Activated CD4-positive, alpha-beta memory T cell treated with anti-CD3 and anti-CD28 coated beads for 36 hours (primary cell): ENCODE measurements around the gene PPP6R1. TPM values are rescaled to one million over a fixed set of nuclear protein-coding genes. Genes with fewer than 3 reads are reported as not detected.

ENCODE experiments used
- CTCF ChIA-PET: fragments of 350-600 bp; sonication (Branson Sonifier 250); formaldehyde crosslinking; loops from one replicate; lab custom pipeline; 2021; ENCODE audit warnings: antibody characterized with exemption, inconsistent platforms; lab: Charles Lee
- POLR2A ChIA-PET: fragments of 350-600 bp; sonication (Branson Sonifier 250); formaldehyde crosslinking; loops from one replicate; lab custom pipeline; 2021; ENCODE audit warnings: antibody characterized with exemption; lab: Charles Lee
- DNase-seq: peaks from one replicate; pipeline ENCODE4 v3.0.0-alpha.2; 2020
- H3K27ac Mint-ChIP-seq: one replicate; pipeline ENCODE4 v1.8.0; 2021; ENCODE audit warnings: mixed read lengths
- H3K27me3 Mint-ChIP-seq: one replicate; pipeline ENCODE4 v1.8.0; 2021; ENCODE audit warnings: mixed read lengths
- H3K36me3 Mint-ChIP-seq: one replicate; pipeline ENCODE4 v1.8.0; 2021; ENCODE audit warnings: mixed read lengths
- H3K4me1 Mint-ChIP-seq: one replicate; pipeline ENCODE4 v1.8.0; 2021; ENCODE audit warnings: low read depth, mixed read lengths
- H3K4me3 Mint-ChIP-seq: one replicate; pipeline ENCODE4 v1.8.0; 2021; ENCODE audit warnings: mild to moderate bottlenecking, mixed read lengths
- H3K9me3 Mint-ChIP-seq: one replicate; pipeline ENCODE4 v1.8.0; 2021; ENCODE audit warnings: mixed read lengths
- intact Hi-C: fragments of 100-400 bp; cut with micrococcal nuclease; formaldehyde crosslinking; loops from one replicate; pipeline ENCODE4 v1.15.1; 2023
- total RNA-seq, 2 experiments: library from RNA; stranded (reverse); gene quantifications; one replicate each; pipeline ENCODE4 v1.2.3, GENCODE V29; 2021

Gene PPP6R1
- total RNA-seq, 2 experiments from 2014 or later: 180 to 200 TPM

- intact Hi-C loops: no loop called here
- Mint-ChIP-seq H3K9me3 (no peaks in the 10 kb centered on the region), H3K36me3 (peaks cover 25% of the 10 kb centered on the region), H3K27ac (no peak overlapping the region), H3K4me1 (peaks cover 36% of the 10 kb centered on the region), H3K4me3 (no peak overlapping the region), H3K27me3 (no peaks in the 10 kb centered on the region)
- CTCF ChIA-PET: interaction anchor here (0.7 kb wide), 2 partner anchors 54 to 256 kb away, joined by 3 read pairs; no protein-coding TSS in a partner anchor
- no peak for DNase-seq
- POLR2A ChIA-PET: interaction anchor here (1.1 kb wide), 1 partner anchor 9 kb away, joined by 3 read pairs; no protein-coding TSS in a partner anchor
These were observed 11.2 kb downstream of the PPP6R1 start for GRCh38 chr19:55247621-55248099.

- no peak overlapping the region for H3K27ac Mint-ChIP-seq
- peaks cover 27% of the 10 kb centered on the region for H3K36me3 Mint-ChIP-seq
- CTCF ChIA-PET: no interaction called here
These were observed 12.1 kb downstream of the PPP6R1 start for GRCh38 chr19:55246462-55247451.

GRCh38 chr19:55245236-55245904 lies 13.4 kb downstream of the PPP6R1 start:
- Mint-ChIP-seq H3K9me3 (no peaks in the 10 kb centered on the region), H3K36me3 (peaks cover 23% of the 10 kb centered on the region), H3K4me1 (peaks cover 15% of the 10 kb centered on the region), H3K27ac (no peak overlapping the region), H3K4me3 (no peak overlapping the region), H3K27me3 (no peaks in the 10 kb centered on the region)
- POLR2A ChIA-PET: no interaction called here
- CTCF ChIA-PET: no interaction called here
- intact Hi-C loops: no loop called here
- no peak for DNase-seq

More at GRCh38 chr19:55246462-55247451, 12.1 kb downstream of the PPP6R1 start:
- H3K4me3 Mint-ChIP-seq: no peak overlapping the region
- POLR2A ChIA-PET: interaction anchor here (0.6 to 0.7 kb wide), 2 partner anchors 54 to 389 kb away, joined by 5 to 8 read pairs; no protein-coding TSS in a partner anchor
- no peak for DNase-seq
- no peaks in the 10 kb centered on the region for H3K27me3 Mint-ChIP-seq
- peaks cover 29% of the 10 kb centered on the region for H3K4me1 Mint-ChIP-seq
- intact Hi-C loops: no loop called here
- no peaks in the 10 kb centered on the region for H3K9me3 Mint-ChIP-seq

GRCh38 chr19:55244004-55244680 lies 14.7 kb downstream of the PPP6R1 start:
- H3K4me3 Mint-ChIP-seq: no peak overlapping the region
- DNase-seq: no peak
- no peaks in the 10 kb centered on the region for H3K9me3 Mint-ChIP-seq
- H3K27me3 Mint-ChIP-seq: no peaks in the 10 kb centered on the region
- intact Hi-C loops: no loop called here
- POLR2A ChIA-PET: interaction anchor here (1.0 kb wide), 1 partner anchor 163 kb away, joined by 3 read pairs; no protein-coding TSS in a partner anchor
- H3K27ac Mint-ChIP-seq: no peak overlapping the region
- peaks cover 28% of the 10 kb centered on the region for H3K36me3 Mint-ChIP-seq
- H3K4me1 Mint-ChIP-seq: peaks cover 14% of the 10 kb centered on the region
- CTCF ChIA-PET: interaction anchor here (0.6 kb wide), 1 partner anchor 380 kb away, joined by 3 read pairs; the partner anchor contains the start of gene ZNF784

- ChIA-PET POLR2A (no interaction called here), CTCF (no interaction called here)
- Mint-ChIP-seq H3K27me3 (no peaks in the 10 kb centered on the region), H3K4me3 (no peak overlapping the region), H3K4me1 (peaks cover 2% of the 10 kb centered on the region), H3K36me3 (peaks cover 33% of the 10 kb centered on the region), H3K27ac (peak overlapping the region; percentile 52), H3K9me3 (no peaks in the 10 kb centered on the region)
- DNase-seq: no peak
- intact Hi-C loops: no loop called here
These were observed 16.3 kb downstream of the PPP6R1 start for GRCh38 chr19:55242517-55242916.

GRCh38 chr19:55241935-55242464 lies 16.8 kb downstream of the PPP6R1 start:
- no peaks in the 10 kb centered on the region for H3K27me3 Mint-ChIP-seq
- H3K9me3 Mint-ChIP-seq: no peaks in the 10 kb centered on the region
- H3K4me1 Mint-ChIP-seq: peaks cover 2% of the 10 kb centered on the region
- ChIA-PET POLR2A (no interaction called here), CTCF (no interaction called here)
- peaks cover 38% of the 10 kb centered on the region for H3K36me3 Mint-ChIP-seq
- intact Hi-C loops: no loop called here
- H3K27ac Mint-ChIP-seq: no peak overlapping the region
- H3K4me3 Mint-ChIP-seq: no peak overlapping the region
- DNase-seq: no peak

GRCh38 chr19:55241143-55241934 lies 17.5 kb downstream of the PPP6R1 start:
- H3K4me1 Mint-ChIP-seq: peaks cover 2% of the 10 kb centered on the region
- H3K9me3 Mint-ChIP-seq: no peaks in the 10 kb centered on the region
- intact Hi-C loops: no loop called here
- H3K27ac Mint-ChIP-seq: no peak overlapping the region
- ChIA-PET POLR2A (no interaction called here), CTCF (no interaction called here)
- peaks cover 45% of the 10 kb centered on the region for H3K36me3 Mint-ChIP-seq
- no peaks in the 10 kb centered on the region for H3K27me3 Mint-ChIP-seq
- H3K4me3 Mint-ChIP-seq: no peak overlapping the region
- DNase-seq: no peak

GRCh38 chr19:55240713-55241020 lies 18.1 kb downstream of the PPP6R1 start:
- Mint-ChIP-seq H3K36me3 (peaks cover 48% of the 10 kb centered on the region), H3K27me3 (no peaks in the 10 kb centered on the region), H3K9me3 (no peaks in the 10 kb centered on the region), H3K4me3 (no peak overlapping the region), H3K27ac (no peak overlapping the region), H3K4me1 (peaks cover 2% of the 10 kb centered on the region)
- CTCF ChIA-PET: no interaction called here
- POLR2A ChIA-PET: no interaction called here
- no peak for DNase-seq
- intact Hi-C loops: no loop called here

GRCh38 chr19:55239004-55239403 lies 19.8 kb downstream of the PPP6R1 start:
- CTCF ChIA-PET: no interaction called here
- Mint-ChIP-seq H3K9me3 (no peaks in the 10 kb centered on the region), H3K27ac (no peak overlapping the region), H3K4me3 (no peak overlapping the region), H3K36me3 (peaks cover 55% of the 10 kb centered on the region), H3K27me3 (no peaks in the 10 kb centered on the region), H3K4me1 (peaks cover 2% of the 10 kb centered on the region)
- no peak for DNase-seq
- intact Hi-C loops: no loop called here
- POLR2A ChIA-PET: no interaction called here

- Mint-ChIP-seq H3K4me1 (peaks cover 2% of the 10 kb centered on the region), H3K27me3 (no peaks in the 10 kb centered on the region), H3K9me3 (no peaks in the 10 kb centered on the region), H3K4me3 (no peak overlapping the region), H3K36me3 (peaks cover 58% of the 10 kb centered on the region), H3K27ac (no peak overlapping the region)
- DNase-seq: no peak
- intact Hi-C loops: no loop called here
- POLR2A ChIA-PET: no interaction called here
- CTCF ChIA-PET: no interaction called here
These were observed 20.8 kb downstream of the PPP6R1 start for GRCh38 chr19:55238030-55238429.

- intact Hi-C loops: no loop called here
- H3K27ac Mint-ChIP-seq: no peak overlapping the region
- POLR2A ChIA-PET: no interaction called here
These were observed 25.8 kb downstream of the PPP6R1 start for GRCh38 chr19:55232986-55233385.

More at GRCh38 chr19:55232986-55233385, 25.8 kb downstream of the PPP6R1 start:
- H3K9me3 Mint-ChIP-seq: no peaks in the 10 kb centered on the region
- H3K4me1 Mint-ChIP-seq: no peaks in the 10 kb centered on the region
- H3K36me3 Mint-ChIP-seq: peaks cover 50% of the 10 kb centered on the region
- CTCF ChIA-PET: no interaction called here
- H3K27me3 Mint-ChIP-seq: no peaks in the 10 kb centered on the region
- no peak overlapping the region for H3K4me3 Mint-ChIP-seq
- DNase-seq: no peak
